22Rv1 (cell line): ENCODE measurements around the gene RINT1.

Experiments
- ZFX ChIP-seq: fragments of 450-650 bp; IDR thresholded peaks from 2 replicates; pipeline ENCODE4 v1.6.1; 2017; ENCODE audit warnings: antibody characterized with exemption, borderline replicate concordance
- TF ChIP-seq, protein P1 (sequence below): fragments of 450-650 bp; IDR thresholded peaks from 2 replicates; pipeline ENCODE4 v1.5.1; 2017; ENCODE audit warnings: mild to moderate bottlenecking

DNA sequence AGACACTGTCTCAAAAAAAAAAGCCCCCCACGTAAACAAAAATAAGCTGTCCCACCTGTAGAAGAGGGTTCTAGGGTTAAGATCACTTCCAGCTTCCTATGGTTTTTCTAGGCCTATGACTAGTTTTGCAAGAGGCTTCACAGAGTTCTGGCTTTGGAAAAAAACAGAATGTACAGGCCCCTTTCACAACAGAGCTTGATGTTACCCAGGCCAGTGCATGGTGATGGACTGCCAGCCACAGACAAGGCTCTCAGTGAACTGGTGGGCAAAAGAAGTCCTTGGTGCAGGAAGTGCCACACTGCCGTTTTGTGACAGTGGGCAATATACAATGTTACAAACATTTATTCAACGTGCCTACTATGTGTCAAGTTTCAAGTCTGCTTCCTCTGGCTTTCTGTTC lies 67.5 kb downstream of the RINT1 start:
- TF ChIP-seq, protein P1, sequence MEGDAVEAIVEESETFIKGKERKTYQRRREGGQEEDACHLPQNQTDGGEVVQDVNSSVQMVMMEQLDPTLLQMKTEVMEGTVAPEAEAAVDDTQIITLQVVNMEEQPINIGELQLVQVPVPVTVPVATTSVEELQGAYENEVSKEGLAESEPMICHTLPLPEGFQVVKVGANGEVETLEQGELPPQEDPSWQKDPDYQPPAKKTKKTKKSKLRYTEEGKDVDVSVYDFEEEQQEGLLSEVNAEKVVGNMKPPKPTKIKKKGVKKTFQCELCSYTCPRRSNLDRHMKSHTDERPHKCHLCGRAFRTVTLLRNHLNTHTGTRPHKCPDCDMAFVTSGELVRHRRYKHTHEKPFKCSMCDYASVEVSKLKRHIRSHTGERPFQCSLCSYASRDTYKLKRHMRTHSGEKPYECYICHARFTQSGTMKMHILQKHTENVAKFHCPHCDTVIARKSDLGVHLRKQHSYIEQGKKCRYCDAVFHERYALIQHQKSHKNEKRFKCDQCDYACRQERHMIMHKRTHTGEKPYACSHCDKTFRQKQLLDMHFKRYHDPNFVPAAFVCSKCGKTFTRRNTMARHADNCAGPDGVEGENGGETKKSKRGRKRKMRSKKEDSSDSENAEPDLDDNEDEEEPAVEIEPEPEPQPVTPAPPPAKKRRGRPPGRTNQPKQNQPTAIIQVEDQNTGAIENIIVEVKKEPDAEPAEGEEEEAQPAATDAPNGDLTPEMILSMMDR = no peak
- no peak for TF ChIP-seq ZFX
